ENCODE measurements around the gene PGGT1B.
A peak's percentile ranks its signal among the peaks of the same experiment; 100 is the strongest.

Gene PGGT1B

GRCh38 chr5:115262321-115263077 is at the start of gene PGGT1B:
Gene PGGT1B (minus strand): TSS chr5:115262877. CDS start chr5:115262851, 26 bp downstream.
- peak within 1 kb of the TSS; percentile 88 for H3K4me3 ChIP-seq (replicated peaks; ENCODE audit: low read depth, low read length)
- DNase-seq (ENCODE audit: low read depth), result peak; percentile 66
- TF ChIP-seq CTCF (IDR thresholded peaks at IDR 0.05; ENCODE audit: low read length, missing control alignments), result no peak

DNA sequence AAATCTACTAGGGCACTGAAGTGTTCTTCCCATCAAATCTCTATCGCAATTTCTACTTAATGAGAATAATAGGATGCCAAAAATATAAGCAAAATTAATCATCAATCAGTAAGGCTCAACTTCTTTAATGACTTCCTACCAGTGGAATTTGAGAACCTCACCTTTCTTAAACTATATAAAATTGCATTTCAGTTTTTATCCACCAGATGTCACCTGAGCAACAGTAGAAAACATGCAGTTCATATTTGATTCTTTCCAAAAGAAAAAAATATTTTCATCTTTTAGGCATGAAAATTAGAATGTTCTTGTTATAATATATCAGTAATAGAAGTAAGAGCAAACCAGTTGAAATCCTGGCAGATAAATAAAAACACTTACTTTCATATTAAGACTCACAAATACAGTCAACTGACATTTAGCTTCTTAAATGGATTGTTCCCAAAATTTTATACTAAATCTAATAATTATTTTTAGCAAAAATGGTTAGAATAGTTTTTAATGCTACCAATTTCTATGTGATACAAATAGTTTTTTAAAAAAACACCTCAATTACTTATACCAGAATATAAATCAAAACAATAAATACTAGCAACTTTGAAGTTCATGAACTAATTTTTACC is 47.2 kb upstream of the PGGT1B start:
- no peak overlapping the region for H3K4me3 ChIP-seq (replicated peaks; ENCODE audit: low read depth, low read length)
- peak; percentile 58 for TF ChIP-seq CTCF (IDR thresholded peaks at IDR 0.05; ENCODE audit: low read length, missing control alignments)
- DNase-seq (ENCODE audit: low read depth), result peak; percentile 73

- H3K4me3 ChIP-seq (replicated peaks; ENCODE audit: low read depth, low read length), result no peak overlapping the region
- no peak for DNase-seq (ENCODE audit: low read depth)
- no peak for TF ChIP-seq CTCF (IDR thresholded peaks at IDR 0.05; ENCODE audit: low read length, missing control alignments)
These were observed 46.1 kb upstream of the PGGT1B start for GRCh38 chr5:115308815-115309214.

DNA sequence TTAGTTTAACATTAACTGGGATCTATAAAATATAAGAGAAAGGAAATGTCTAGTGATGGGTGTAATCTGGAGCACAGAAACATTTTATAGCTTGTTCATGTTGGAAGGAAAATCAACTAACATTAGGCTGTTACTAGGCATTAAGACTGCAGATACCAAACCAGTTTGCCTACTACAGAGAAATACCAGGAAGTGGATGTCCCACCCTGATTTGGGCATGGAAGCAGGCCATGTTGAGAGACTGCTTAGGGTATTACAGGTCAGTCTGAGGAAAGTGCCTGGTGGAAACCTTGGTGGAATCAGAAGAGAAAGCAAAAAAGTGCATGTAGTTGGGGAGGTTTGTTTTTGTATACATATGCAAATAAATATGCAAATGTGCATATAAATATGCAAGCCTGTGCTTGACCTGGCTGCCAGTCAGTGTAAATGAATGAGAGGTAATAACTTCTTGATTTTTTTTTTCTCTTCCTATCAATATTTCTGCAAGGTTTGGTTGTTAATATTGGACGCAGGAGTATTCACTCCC is 43.4 kb upstream of the PGGT1B start:
- TF ChIP-seq CTCF (IDR thresholded peaks at IDR 0.05; ENCODE audit: low read length, missing control alignments), result no peak
- no peak for DNase-seq (ENCODE audit: low read depth)

DNA sequence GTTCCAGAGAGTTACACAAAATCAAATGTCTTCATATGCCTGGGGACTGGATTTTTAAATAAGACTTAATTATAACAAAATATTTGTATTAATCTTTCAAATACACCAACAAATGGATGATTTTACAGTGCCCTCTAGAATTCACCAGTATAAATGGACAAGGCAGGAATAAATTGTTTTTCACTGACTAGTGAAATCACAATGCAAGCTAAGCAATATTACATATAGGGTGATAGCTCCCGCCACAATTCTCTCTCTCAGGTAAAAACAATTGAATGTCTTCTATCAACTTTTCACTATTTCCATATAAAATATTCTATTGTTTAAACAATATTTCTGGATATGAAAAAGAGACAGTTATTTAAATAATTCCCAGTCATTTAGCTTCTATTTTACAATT is 41.8 kb upstream of the PGGT1B start:
- no peak for DNase-seq (ENCODE audit: low read depth)
- no peak for TF ChIP-seq CTCF (IDR thresholded peaks at IDR 0.05; ENCODE audit: low read length, missing control alignments)
- H3K4me3 ChIP-seq (replicated peaks; ENCODE audit: low read depth, low read length), result no peak overlapping the region

More for the DNA sequence above, 43.4 kb upstream of the PGGT1B start:
- no peak overlapping the region for H3K4me3 ChIP-seq (replicated peaks; ENCODE audit: low read depth, low read length)

- no peak for DNase-seq (ENCODE audit: low read depth)
- H3K4me3 ChIP-seq (replicated peaks; ENCODE audit: low read depth, low read length), result no peak overlapping the region
- no peak for TF ChIP-seq CTCF (IDR thresholded peaks at IDR 0.05; ENCODE audit: low read length, missing control alignments)
These were observed 36.1 kb upstream of the PGGT1B start for GRCh38 chr5:115298811-115299210.
